HG02642 (cell line): Measurements from ENCODE around the gene TSEN15.
A peak's percentile ranks its signal among the peaks of the same experiment; 100 is the strongest.

Experiments
- ATAC-seq: cut with Tn5 transposase; IDR thresholded peaks from one replicate; pipeline ENCODE4 v1.9.1; 2021; ENCODE audit warnings: mild to moderate bottlenecking; ENCODE audit not compliant: unreplicated experiment, poor library complexity

The TSEN15 gene

DNA sequence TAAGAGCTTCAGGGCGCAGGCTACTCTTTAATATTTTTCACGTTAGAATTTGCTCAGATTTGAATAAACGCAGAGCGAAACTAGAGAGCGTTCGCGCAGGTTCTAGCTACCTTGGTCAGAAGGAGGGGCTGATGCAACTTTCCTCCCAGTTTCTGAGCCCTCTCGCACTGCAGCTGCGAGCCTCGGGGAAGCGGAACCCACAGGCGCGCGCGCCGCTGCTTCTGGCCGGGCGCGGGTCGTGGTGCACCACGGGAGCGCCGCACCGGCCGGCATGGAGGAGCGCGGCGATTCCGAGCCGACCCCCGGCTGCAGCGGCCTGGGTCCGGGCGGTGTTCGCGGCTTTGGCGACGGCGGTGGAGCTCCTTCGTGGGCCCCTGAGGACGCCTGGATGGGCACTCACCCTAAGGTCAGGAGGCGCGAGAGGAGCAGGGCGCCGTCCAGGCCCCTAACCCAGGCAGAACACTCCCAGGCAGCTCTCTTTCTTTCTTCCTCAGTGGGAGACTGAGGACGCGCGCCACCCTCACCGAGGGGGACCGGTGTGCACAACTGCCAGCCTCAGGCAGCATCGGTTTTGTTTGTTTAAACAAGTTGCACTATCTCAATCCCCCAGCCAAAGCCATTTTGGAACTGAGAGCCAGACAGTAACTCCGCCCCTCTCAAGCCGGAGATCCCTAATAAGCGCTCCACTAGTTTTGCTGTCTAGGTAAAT, at the start of gene TSEN15:
TSS of gene TSEN15 (plus strand) at position 246 of the 709 bp plus-strand sequence. CDS start at position 272, 26 bp downstream.
- ATAC-seq = peak; percentile 98

DNA sequence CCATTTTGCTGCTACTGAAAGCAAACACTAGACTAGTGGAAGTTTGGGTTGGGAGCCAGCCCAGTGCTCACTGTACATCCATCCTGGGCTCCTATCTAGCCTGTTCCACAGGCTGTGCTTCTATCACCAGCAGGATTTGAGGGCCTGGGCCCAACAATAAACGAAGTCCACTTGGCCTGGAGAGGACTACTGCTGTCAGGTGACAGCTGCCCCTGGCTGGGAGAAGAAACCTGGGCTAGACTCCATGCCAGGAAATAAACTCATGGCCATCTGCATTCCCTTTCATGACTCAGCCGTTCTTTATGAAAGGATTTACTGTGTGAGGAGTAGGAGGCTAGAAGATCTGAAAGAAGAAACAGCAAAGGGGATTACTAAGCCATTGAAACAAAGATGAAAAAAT, 49.5 kb upstream of the TSEN15 start:
- no peak for ATAC-seq

DNA sequence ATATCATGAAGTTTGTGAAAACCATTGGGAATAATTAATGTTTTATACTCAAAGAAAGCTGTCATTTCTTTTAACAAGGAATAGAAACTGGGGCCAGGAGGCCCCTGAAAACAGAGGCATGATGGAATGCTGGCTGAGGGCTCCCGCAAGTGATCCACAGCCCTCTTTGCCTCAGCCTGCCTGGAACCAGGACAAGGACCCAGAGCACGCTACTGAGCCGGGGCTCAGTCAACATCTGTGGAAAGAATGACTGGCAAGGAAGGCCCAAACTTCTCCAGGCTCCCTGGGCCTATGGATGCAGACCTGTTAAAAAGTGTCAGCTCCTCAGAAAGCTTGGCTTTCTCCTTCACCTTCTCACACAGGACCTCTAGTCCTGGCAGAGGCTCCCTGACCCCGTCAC, 46.6 kb upstream of the TSEN15 start:
- no peak for ATAC-seq

DNA sequence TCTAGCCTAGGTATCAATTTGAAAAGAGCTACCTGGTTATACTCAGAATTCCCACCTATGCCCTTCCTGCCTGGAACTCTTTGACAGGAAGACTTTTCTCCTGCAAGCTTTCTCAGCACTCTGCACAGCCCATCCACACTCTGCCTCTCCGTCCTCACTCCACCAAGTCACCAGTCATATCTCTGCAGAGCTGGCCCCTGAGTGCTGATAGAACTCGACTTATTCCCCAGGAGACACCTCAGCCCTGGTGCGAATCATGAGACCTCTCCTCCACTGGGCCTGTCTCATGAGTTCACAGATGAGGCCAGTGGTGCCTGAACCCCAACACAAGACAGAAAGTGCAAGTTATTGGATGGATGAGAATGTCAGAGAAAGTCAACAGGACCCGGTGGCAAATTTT, 46.0 kb upstream of the TSEN15 start:
- no peak for ATAC-seq

DNA sequence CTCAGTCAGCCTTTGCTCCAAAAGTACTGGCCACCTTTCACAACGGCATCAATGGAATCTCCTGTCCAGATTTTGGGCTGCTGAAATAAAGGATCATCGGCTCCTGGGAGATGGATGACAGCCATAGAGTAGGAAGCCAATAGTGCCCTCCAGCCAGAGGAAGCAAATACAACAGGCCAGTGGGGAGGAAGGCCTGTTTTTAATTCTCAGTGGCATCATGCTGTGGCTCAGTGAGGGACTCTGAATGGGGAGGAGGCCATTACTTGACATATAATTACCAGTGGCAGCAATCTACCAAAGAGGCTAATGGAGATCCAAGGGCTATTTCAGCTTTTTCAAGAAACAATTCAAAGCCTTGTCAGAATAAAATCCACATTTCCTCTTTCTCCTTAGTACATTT, 40.7 kb upstream of the TSEN15 start:
- ATAC-seq = no peak

DNA sequence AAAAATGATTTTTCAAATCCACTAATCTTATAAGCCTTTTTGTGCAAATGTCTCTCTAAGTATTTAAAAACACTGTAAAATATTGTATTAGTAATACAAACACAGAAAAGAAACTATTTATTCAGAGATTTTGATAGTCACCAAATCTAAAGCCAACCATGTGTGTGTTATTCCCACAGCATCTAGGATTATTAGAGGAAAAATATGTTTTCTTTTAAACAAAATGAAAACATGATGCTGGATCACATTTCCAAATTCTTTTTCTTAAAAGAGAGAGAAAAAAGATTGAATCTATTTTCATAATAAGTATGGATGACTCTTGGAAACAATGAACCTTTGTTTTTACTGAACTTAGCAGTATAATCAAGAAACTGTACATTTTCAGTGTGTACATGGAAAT, 39.3 kb upstream of the TSEN15 start:
- no peak for ATAC-seq

DNA sequence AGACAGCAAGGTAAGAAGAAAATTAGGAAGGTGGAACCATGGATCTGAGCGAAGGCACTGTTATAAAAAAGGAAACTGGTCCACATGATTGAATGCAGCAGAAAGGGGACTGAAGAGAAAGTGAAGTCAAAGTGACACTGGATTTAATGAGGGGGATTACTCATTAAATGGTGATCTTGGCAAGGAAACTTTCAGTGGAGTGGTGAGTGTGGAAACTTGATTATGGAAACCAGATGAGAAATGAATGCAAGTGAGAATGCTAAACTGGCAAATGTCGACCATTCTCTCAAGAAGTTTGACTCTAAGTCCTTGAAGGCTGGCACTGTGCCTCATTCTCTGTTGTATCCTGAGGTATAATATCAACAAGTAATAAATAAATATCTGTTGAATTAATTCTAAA, 37.3 kb upstream of the TSEN15 start:
- ATAC-seq = no peak

DNA sequence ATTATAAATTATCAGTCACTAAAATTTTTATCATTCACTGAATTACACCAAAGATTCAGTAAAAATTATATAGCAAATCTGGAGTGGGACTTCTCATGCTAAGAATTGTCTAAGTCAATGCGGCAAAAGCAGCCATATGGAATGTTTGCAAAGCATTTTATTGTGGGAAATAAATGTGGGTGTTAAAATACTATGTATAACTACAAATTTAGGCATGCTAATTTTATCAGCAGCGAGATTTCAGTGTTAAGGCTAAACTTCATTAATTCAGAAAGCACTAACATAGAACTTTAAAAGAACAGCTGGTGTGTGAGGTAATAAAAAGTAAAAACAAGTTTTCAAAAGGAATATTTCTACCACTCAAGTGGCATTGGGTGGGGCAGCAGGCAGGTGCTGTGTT, 35.4 kb upstream of the TSEN15 start:
- ATAC-seq = no peak

- no peak for ATAC-seq
Measured at GRCh38 chr1:184017306-184017705, 34.2 kb upstream of the TSEN15 start.

DNA sequence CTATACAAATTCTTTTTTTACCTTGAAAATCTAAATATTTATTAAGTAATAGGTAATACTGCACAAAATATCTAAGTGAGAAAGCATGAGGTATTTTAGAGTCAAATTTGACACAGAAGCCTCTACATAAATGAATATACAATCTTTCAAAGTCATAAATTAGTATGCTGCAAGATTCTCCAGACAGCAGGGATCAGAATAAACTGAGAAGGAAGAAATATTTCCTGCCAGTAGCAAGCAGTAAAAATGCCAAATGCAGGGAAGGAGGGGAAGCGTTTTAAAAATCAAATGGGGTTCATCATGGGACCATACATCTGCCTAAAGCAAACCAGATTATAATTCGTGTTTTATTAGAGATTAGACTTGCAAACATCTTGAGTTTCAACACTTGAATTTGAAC, 32.9 kb upstream of the TSEN15 start:
- no peak for ATAC-seq

- ATAC-seq = no peak
Measured at GRCh38 chr1:184019069-184019468, 32.5 kb upstream of the TSEN15 start.

GRCh38 chr1:184019506-184019905, 32.0 kb upstream of the TSEN15 start:
- no peak for ATAC-seq

DNA sequence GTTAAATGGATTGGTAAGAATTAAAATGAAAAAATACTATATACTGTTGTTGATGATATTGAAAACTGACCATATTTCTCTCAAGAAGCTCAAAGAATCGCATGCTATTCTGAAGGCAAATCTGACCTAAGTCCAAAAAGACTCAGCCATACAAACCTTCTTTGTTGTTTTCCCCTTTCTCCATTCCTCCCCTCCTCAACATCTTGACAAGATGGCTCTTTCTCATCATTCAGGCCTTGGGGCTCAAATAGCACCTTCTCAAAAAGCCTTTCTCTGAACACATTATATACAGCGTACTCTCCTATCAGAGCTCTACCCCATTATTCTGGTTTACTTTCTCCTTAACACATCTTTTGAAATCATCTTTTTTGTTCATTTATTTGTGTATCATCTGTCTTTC, 31.2 kb upstream of the TSEN15 start:
- ATAC-seq = no peak

DNA sequence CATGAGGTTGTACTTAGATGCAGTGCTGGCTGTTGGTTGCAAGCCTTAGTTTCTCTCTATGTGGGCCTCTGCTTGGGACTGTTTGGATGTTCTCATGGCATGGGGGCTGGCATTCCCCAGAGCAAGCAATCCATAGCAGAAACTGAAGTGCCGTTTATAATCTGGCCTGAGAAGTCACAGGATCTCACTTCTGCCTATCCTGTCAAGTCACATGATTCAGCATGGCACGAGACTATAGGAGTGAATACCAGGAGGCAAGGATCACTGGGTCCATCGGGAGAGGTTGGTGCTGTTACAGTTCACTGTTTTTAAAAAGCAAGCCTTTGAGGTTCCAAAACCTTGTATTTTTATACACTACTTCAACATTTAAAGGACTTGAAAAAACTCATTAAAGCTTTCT, 30.7 kb upstream of the TSEN15 start:
- ATAC-seq = no peak

DNA sequence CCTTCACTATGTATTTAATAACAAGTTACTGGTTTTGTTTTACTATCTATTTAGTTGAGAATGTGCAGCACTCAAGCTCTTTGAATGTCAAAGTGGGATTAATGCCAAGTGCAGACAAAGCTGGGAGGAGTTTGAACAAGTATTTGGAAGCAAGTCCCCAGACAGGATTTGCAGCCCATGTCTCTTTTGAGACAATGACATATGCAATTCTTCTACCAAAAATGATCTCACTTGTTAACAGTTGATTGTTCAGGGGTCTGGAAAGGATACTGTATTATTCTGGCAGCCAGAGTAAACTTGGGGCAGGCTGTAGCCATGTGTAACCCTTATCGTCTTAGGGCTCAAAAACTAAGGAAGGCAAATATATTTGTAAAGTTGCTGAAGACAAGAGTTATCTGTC, 29.8 kb upstream of the TSEN15 start:
- no peak for ATAC-seq

GRCh38 chr1:184022668-184023067, 28.9 kb upstream of the TSEN15 start:
- no peak for ATAC-seq

GRCh38 chr1:184023171-184023570, 28.4 kb upstream of the TSEN15 start:
- ATAC-seq = no peak

GRCh38 chr1:184025242-184025675, 26.3 kb upstream of the TSEN15 start:
- no peak for ATAC-seq

DNA sequence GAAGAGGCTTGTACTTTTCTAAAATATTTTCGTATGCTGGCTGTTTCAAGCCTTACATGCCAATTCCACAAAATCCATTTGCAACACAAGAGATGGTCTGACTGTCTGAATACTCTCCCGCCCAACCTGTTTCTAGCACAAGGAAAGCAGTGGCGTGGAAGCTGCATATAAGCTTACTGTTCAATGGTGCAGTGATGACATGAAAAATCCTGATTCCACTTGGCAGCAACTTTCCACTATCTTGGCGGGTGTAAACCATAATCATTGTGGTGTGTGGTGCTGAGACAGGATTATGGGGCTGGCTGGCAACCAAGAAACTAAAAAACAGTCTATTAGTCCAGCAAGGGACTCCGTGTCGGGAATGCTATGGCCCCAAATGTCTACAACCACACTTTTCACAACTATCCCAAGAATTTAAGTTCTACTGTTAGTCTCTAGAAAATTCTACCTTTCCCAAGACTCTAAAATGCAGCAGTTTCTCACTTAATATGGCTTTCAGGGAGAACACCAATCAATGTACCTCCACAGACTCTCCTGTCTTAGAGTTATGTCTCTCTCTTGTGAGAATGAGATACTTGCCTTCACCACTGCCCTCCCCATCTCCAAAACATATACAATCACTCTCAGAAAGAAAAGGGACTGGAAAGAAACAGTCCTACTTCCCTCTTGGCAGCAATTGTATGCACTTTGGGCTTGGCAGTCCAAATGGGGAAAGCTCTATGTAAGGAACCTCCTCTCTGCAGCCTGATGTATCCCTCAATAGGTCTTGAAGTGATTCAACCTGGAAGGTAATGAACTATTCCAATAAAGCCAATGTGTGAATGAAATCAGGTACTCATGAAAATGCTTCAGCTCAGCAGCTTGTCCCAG, 23.5 kb upstream of the TSEN15 start:
- ATAC-seq = no peak

DNA sequence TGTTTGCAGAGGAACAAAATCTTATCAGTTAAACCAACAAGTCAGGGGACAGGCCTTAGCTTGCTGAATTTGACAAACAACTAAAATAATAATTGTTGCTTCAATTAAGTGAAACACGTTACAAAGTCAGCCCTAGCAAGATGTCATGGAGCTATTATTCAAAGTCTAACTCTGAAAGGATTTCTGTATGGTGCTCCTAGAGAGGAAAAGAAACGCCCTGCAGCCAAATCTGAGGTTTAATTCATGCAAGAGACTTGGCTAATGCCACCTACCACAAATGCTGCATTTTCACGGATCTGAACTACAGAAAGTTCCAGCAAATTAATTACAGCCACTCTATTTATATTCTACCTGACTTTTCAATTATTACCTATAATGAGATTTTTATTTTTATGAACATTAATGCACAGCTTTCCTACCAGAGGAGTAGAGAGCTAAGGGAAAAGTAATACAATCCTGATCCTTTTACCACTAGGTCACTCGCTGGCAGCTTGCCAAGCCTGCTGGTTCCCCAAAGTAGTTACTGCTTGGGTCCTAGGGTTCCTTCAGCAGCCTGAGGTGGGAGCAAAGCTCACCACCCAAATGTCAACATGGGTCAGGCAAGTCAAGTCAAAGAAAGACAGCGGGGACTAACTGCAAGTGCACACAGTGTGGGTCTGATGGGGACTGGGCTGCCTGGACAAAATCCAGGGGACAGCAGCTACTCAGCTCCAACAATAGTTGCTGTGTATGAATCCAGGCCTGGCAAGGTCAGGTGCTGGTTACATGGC, 22.5 kb upstream of the TSEN15 start:
- no peak for ATAC-seq
